Measurements from ENCODE around the gene DMAC2L.

Gene DMAC2L

DNA sequence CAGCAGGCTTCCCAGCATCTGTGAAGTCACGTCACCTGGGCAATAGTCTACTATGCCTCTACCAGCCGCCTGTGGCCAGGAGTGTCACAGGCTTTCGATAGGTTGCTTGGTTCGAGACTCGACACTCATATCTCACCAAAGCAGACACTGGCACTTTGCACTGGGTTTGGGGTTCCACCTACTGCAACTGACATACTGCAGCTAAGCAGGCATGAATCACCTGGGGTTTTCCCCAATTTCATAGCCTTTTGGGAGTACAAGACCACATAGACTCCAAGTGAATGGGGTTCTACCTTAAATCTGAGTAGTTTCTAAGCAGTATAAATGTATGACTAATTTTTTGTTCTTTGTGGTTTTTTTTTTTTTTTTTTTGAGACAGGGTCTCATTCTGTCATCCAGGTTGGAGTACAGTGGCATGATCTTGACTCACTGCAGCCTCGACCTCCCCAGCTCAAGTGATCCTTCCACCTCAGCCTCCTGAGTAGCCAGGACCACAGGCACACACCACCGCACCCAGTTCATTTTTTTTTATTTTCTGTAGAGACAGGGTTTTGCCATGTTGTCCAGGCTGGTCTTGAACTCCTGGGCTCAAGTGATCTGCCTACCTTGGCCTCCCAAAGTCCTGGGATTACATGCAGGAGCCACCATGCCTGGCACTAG, 32.1 kb downstream of the DMAC2L start:
- TF ChIP-seq, protein P1, sequence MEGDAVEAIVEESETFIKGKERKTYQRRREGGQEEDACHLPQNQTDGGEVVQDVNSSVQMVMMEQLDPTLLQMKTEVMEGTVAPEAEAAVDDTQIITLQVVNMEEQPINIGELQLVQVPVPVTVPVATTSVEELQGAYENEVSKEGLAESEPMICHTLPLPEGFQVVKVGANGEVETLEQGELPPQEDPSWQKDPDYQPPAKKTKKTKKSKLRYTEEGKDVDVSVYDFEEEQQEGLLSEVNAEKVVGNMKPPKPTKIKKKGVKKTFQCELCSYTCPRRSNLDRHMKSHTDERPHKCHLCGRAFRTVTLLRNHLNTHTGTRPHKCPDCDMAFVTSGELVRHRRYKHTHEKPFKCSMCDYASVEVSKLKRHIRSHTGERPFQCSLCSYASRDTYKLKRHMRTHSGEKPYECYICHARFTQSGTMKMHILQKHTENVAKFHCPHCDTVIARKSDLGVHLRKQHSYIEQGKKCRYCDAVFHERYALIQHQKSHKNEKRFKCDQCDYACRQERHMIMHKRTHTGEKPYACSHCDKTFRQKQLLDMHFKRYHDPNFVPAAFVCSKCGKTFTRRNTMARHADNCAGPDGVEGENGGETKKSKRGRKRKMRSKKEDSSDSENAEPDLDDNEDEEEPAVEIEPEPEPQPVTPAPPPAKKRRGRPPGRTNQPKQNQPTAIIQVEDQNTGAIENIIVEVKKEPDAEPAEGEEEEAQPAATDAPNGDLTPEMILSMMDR (IDR thresholded peaks at IDR 0.05; ENCODE audit: borderline replicate concordance, insufficient read depth, low read depth, low read length) = no peak
- H3K4me3 ChIP-seq (ENCODE audit: low read depth, low read length) = no peak overlapping the region

DNA sequence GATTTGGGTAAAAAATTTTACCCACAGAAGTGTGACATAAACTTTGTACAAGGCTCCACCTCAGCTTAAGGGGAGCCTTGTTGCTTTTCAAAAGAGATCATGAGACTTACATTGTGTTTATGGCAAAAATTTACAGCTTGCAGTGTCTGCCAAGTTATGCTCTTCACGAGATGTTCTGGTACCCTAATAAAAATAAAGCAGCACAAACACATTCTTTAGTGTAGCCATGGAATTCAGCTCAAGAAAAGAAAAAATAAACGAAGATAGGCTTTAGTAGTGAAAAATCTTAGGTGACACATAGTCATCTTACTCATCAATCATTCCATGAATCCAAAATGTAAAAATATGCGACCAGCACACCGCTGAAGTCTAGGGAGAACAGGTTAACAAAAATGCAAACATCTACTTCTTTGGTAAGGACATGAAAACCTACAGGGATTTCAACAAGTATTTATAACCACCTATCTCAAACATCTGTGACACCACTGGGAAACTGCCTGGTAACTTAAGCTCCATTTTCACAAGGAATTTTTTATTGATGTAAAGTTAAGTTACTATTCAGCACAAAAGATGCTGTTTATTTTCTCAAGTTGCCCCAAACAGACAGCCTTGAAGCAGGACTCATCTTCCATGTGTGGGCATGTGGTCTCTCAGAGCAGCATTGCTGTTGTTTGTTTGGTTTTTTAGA, 32.9 kb downstream of the DMAC2L start:
- TF ChIP-seq, protein P1 (IDR thresholded peaks at IDR 0.05; ENCODE audit: borderline replicate concordance, insufficient read depth, low read depth, low read length) = no peak
- no peak overlapping the region for H3K4me3 ChIP-seq (ENCODE audit: low read depth, low read length)

DNA sequence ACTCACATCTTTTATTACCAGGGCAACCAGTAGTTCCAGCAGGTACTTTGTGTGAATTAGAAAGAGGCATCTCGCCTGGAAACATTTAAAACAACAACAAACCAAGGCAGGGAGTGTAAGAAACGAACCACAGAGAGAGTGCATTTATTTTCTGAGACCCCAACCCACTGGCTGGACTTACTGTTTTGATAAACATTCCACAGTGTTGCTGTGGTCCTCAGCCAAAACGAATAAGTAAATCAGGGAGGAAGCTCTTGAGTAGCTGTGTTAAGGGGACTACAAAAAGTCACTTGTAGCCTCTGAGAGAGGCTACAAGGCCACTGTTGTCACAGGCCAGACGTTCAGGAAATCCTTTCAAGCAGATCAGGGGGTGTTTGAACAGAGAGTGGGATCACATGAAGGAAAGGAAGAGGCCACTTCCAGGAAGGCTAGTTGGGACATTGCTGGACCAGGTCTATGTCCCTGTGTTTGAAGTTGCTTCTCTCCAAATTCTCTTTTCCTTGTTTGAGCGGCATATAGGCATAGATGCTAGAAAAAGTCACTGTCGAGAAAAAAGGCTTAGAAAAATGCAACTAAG, 33.8 kb downstream of the DMAC2L start:
- TF ChIP-seq, protein P1 (IDR thresholded peaks at IDR 0.05; ENCODE audit: borderline replicate concordance, insufficient read depth, low read depth, low read length) = no peak
- no peak overlapping the region for H3K4me3 ChIP-seq (ENCODE audit: low read depth, low read length)

DNA sequence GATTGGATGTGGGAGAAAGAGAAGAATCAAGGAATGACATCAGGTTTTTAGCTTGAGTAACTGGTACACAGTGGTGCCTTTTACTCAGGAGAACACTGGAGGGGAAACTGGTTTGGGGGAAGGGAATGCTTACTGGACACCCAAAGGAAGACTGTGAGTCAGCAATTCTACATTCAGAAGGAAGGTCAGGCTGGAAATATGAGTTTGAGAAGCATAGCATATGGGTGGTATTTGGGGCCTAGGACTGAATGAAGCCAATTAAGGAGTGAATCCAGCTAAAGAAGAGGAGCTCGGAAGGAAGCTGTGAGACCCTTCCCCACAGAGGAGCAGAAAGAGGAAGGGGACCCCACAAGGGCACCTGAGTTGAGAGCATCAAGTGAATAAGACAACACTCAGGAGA, 35.4 kb downstream of the DMAC2L start:
- TF ChIP-seq, protein P1 (IDR thresholded peaks at IDR 0.05; ENCODE audit: borderline replicate concordance, insufficient read depth, low read depth, low read length) = no peak

DNA sequence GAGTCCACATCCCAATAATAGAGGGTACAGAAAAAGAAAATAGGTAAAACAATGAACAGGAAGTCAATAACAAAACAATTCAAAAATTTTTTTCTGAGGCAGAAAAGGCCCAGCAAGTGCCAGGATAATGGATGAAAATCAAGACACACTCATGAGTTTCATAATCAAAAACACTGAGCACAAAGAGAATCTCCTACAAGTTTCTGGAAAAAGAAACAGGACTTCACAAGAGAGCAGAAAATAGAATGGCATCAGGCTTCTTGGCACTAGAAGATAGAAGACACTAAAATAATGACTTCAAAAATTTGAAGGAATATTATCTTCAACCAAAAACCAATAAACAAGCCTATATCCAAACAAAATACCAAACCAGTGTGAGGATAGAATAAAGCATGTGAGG, 36.8 kb downstream of the DMAC2L start:
- no peak overlapping the region for H3K4me3 ChIP-seq (ENCODE audit: low read depth, low read length)
- TF ChIP-seq, protein P1 (IDR thresholded peaks at IDR 0.05; ENCODE audit: borderline replicate concordance, insufficient read depth, low read depth, low read length) = no peak

More for the DNA sequence above, 35.4 kb downstream of the DMAC2L start:
- H3K4me3 ChIP-seq (ENCODE audit: low read depth, low read length) = no peak overlapping the region

DNA sequence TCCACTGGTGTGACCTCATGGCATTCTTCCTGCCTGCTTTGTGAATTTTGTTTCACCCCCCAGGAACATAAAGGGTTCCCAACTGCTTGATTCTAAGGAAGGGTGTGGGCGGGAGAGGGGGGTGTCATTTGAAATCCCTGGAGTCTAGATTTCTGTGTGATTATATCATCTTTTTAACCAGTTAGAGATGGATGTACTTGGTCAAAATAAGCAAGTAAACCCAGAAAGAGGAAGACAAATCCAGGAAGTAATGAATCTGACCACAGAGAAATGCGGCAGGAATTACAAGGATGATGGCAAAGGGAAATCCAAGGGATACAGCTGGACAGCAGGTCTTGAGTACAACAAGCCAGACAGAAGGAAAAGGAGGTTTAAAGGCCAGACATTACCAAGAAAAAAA, 38.9 kb downstream of the DMAC2L start:
- H3K4me3 ChIP-seq (ENCODE audit: low read depth, low read length) = no peak overlapping the region
- TF ChIP-seq, protein P1 (IDR thresholded peaks at IDR 0.05; ENCODE audit: borderline replicate concordance, insufficient read depth, low read depth, low read length) = no peak

Measured in GM12875 (cell line).